Neural progenitor cell (in vitro differentiated cells): ENCODE measurements around the gene SHFL.

Experiments
- EZH2 ChIP-seq: fragments of 200-600 bp; sonication (generic); IDR thresholded peaks from 2 replicates; pipeline ENCODE4 v1.6.1; 2017; ENCODE audit warnings: antibody characterized with exemption, mild to moderate bottlenecking, moderate library complexity
- EZH2phosphoT487 ChIP-seq: fragments of 200-600 bp; sonication (generic); IDR thresholded peaks from 2 replicates; pipeline ENCODE4 v1.6.1; 2017; ENCODE audit warnings: antibody characterized with exemption
- TF ChIP-seq, protein P1 (sequence below): fragments of 200-600 bp; sonication (generic); IDR thresholded peaks from 2 replicates; pipeline ENCODE4 v1.5.1; 2017; ENCODE audit warnings: antibody characterized with exemption, mild to moderate bottlenecking

DNA sequence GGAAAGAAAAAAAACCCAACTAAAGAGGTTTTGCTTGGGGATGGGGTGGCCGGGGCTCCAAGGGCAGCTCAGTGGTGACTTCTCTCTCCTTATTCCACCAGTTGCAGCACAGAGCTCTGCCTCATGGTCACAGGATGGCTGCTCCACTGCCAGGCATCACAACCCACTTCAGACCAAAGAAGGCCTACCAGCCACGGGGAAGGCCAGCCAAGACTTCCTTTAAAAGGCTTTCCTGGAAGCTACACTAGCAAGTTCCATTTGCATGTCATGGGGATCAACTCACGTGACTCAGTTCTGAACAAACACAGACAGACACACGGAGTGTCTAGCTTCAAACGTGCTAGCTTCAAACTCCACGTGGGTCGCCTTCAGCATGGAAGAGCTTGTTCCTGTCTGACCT, 46.8 kb downstream of the SHFL start:
- TF ChIP-seq, protein P1, sequence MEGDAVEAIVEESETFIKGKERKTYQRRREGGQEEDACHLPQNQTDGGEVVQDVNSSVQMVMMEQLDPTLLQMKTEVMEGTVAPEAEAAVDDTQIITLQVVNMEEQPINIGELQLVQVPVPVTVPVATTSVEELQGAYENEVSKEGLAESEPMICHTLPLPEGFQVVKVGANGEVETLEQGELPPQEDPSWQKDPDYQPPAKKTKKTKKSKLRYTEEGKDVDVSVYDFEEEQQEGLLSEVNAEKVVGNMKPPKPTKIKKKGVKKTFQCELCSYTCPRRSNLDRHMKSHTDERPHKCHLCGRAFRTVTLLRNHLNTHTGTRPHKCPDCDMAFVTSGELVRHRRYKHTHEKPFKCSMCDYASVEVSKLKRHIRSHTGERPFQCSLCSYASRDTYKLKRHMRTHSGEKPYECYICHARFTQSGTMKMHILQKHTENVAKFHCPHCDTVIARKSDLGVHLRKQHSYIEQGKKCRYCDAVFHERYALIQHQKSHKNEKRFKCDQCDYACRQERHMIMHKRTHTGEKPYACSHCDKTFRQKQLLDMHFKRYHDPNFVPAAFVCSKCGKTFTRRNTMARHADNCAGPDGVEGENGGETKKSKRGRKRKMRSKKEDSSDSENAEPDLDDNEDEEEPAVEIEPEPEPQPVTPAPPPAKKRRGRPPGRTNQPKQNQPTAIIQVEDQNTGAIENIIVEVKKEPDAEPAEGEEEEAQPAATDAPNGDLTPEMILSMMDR = no peak
- no peak for TF ChIP-seq EZH2
- TF ChIP-seq EZH2phosphoT487 = no peak
